Neutrophil (primary cell): Measurements from ENCODE around the gene TSTD2.

ENCODE experiments used
- H3K27ac ChIP-seq: fragments of 200-600 bp; sonication (generic); 2 replicates; pipeline ENCODE4 v1.5.1; 2016; ENCODE audit warnings: mild to moderate bottlenecking, moderate library complexity
- H3K27me3 ChIP-seq: fragments of 200-600 bp; sonication (generic); 2 replicates; pipeline ENCODE4 v1.6.0; 2016; ENCODE audit warnings: mild to moderate bottlenecking
- H3K36me3 ChIP-seq: fragments of 200-600 bp; sonication (generic); 2 replicates; pipeline ENCODE4 v1.5.1; 2017
- H3K4me1 ChIP-seq, 2 experiments: fragments of 200-600 bp in 1 of 2; sonication (generic) in 1 of 2; 1 replicate in 1 of 2; 2 replicates in 1 of 2; pipeline versions ENCODE4 v1.5.1 to v1.6.1; 2013 to 2016; ENCODE audit warnings: low read depth in 1 of 2, low read length in 1 of 2, mild to moderate bottlenecking in 1 of 2, moderate library complexity in 1 of 2; ENCODE audit not compliant: control insufficient read depth in 1 of 2, insufficient read depth in 1 of 2
- H3K4me3 ChIP-seq, 2 experiments: fragments of 200-600 bp in 1 of 2; sonication (generic) in 1 of 2; 1 replicate in 1 of 2; 2 replicates in 1 of 2; pipeline ENCODE4 v1.5.1; 2013 to 2016; ENCODE audit warnings: low read depth in 1 of 2, low read length in 1 of 2, mild to moderate bottlenecking in 1 of 2, moderate library complexity in 1 of 2
- H3K9me3 ChIP-seq: fragments of 200-600 bp; sonication (generic); 2 replicates; pipeline ENCODE4 v1.5.1; 2016
- TF ChIP-seq, protein P1 (sequence below): fragments of 200-600 bp; sonication (generic); IDR thresholded peaks from 2 replicates; pipeline ENCODE4 v1.5.1; 2016; ENCODE audit warnings: antibody characterized with exemption

TSTD2 gene

DNA sequence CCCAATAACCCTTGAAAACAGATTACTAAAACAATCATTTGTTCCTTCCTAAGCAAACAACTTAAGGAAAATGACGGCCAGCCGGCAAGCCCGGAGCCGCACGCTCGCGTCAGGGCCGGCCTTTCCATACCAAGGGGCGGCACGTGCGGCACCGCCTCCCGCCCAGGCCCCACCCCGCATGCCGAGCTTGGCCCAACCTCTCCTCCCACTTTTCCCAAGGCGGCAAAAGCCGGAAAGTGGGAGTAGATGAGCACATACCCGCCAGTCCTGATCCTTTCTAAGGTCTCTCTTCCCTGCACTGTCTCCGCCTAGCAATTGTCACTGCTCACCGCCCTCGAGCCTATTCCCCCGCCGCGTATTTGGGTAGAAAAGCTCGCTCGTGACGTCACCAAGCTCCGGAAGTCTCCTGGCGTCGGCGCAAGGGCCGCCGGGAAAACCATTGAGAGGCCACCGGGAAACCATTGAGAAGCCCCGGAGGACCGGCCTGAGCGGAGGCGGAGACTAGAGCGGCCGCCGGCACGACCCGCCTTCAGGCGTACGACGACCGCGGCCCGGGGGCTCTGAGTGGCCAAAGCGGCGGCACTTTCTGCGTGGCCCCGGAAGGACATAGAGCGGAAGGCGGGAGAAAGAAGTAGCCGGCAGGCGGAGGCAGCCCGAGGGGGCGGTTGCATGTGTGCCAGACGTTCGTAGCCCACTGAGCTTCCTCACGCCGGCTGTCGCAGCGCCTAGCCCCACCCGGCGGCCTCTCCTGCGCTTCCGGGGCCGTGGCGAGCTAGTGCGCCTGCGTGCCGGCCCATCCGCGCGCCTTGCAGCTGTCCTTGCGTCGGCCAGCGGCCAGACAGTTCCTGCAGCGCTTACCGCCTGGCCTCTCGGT, at the start of gene TSTD2, which contains the start of gene NCBP1:
Gene TSTD2 (minus strand): TSS at position 384 of the 874 bp plus-strand sequence. CDS start 5,806 bp downstream, outside the sequence.
Gene NCBP1 (plus strand): TSS at position 837 of the 874 bp plus-strand sequence. CDS start 61 bp downstream, outside the sequence.
- Histone ChIP-seq H3K4me1 (peaks cover 26 to 30% of the 10 kb centered on the region in 2 experiments), H3K36me3 (no peaks in the 10 kb centered on the region), H3K27ac (peak within 1 kb of the TSS; percentile 91), H3K9me3 (no peaks in the 10 kb centered on the region), H3K4me3 (peak within 1 kb of the TSS; percentile 93 to 98), H3K27me3 (no peaks in the 10 kb centered on the region)
- TF ChIP-seq, protein P1, sequence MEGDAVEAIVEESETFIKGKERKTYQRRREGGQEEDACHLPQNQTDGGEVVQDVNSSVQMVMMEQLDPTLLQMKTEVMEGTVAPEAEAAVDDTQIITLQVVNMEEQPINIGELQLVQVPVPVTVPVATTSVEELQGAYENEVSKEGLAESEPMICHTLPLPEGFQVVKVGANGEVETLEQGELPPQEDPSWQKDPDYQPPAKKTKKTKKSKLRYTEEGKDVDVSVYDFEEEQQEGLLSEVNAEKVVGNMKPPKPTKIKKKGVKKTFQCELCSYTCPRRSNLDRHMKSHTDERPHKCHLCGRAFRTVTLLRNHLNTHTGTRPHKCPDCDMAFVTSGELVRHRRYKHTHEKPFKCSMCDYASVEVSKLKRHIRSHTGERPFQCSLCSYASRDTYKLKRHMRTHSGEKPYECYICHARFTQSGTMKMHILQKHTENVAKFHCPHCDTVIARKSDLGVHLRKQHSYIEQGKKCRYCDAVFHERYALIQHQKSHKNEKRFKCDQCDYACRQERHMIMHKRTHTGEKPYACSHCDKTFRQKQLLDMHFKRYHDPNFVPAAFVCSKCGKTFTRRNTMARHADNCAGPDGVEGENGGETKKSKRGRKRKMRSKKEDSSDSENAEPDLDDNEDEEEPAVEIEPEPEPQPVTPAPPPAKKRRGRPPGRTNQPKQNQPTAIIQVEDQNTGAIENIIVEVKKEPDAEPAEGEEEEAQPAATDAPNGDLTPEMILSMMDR: peak; percentile 42

DNA sequence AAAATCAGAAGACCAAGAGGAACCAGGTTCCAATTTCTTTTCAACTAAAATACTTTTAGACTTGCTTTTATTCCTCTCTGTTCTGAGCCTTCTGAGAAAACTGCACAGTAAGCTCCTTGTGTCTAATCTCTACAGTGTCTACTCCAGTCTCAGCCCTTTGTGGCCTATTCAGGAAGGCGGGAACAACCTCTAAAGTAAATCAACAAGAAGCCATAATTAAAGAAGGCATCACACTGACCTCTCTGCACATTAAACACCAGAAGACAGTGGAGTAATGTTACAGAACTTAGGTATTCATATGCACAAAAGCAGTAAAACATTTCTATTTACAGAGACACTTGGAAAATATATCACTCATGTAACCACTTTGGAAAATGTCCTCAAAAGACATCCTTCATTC, 49.1 kb upstream of the TSTD2 start:
- no peaks in the 10 kb centered on the region for H3K9me3 ChIP-seq
- H3K27me3 ChIP-seq: no peaks in the 10 kb centered on the region
- no peak overlapping the region for H3K4me3 ChIP-seq
- H3K4me1 ChIP-seq: no peaks in the 10 kb centered on the region
- TF ChIP-seq, protein P1: no peak
- peaks cover 67% of the 10 kb centered on the region for H3K36me3 ChIP-seq
- no peak overlapping the region for H3K27ac ChIP-seq

DNA sequence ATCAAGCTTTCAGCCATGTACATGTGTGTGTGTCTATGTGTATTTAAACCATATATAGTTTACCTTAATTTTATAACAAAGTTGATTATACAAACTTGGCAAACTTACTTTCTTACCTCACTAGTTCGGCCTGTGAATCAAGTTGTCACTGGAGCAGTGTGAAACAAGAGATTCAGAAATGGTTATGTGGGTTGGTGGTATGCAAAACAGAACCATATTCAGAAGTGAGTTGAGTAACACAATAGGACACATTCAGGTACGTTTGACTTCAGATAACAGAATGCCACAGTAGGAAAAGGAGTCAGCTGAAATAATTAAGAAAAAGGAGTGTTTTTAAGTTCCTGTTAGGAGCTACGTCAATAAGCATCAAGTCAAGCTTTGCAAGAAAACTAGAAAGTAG, 42.5 kb upstream of the TSTD2 start:
- H3K4me3 ChIP-seq: no peak overlapping the region
- H3K36me3 ChIP-seq: peaks cover 82% of the 10 kb centered on the region
- TF ChIP-seq, protein P1: no peak
- H3K27ac ChIP-seq: no peak overlapping the region
- H3K9me3 ChIP-seq: no peaks in the 10 kb centered on the region
- no peaks in the 10 kb centered on the region for H3K4me1 ChIP-seq
- H3K27me3 ChIP-seq: no peaks in the 10 kb centered on the region

DNA sequence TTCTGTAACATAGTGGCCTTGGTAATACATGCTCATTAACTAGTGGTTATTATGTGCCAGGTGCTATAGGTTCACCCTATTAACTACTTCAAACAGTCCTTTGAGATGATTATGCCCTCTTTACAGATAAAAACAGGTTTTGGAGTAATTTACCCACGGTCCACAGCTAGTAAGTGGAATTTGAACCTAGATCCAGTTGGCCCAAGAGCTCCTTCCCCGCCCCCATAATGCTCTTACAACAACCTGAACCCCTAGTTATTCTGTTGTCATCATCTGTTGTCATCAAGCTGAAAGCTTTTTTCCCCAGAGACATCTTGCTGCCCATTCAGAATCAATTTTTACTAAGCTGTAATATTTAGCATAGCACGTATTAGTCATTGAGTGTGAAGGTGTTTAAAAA, 40.8 kb upstream of the TSTD2 start:
- Histone ChIP-seq H3K27ac (no peak overlapping the region), H3K36me3 (peaks cover 87% of the 10 kb centered on the region), H3K9me3 (no peaks in the 10 kb centered on the region), H3K4me1 (no peaks in the 10 kb centered on the region), H3K27me3 (no peaks in the 10 kb centered on the region), H3K4me3 (no peak overlapping the region)
- TF ChIP-seq, protein P1: no peak

DNA sequence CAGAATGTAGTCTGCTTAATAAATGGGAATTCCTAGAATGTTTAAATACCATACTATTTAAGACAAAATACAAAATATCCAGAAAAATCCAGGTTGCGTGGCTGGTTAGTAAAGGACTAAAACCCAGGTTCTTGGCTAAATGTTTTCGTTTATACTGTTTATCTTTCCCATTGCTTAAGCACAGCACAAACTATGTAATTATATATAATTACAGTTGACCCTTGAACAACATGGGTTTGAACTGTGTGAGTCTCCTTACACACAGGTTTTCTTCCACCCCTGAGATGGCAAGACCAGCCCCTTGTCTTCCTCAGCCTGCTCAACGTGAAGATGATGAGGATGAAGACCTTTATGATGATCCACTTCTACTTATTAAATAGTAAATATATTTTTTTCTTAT, 39.2 kb upstream of the TSTD2 start:
- Histone ChIP-seq H3K4me1 (peaks cover 0 to 2% of the 10 kb centered on the region in 2 experiments), H3K27me3 (no peaks in the 10 kb centered on the region), H3K4me3 (no peak overlapping the region), H3K36me3 (peaks cover 99% of the 10 kb centered on the region), H3K27ac (no peak overlapping the region), H3K9me3 (no peaks in the 10 kb centered on the region)
- TF ChIP-seq, protein P1: no peak
